C1 segment of cervical spinal cord (tissue), 14 donors: ENCODE results near the gene OR2V2.
"Not testable (repeated sequence)": the region's sequence is repeated elsewhere in the genome, so short reads cannot be mapped to it uniquely, and the experiment has no call there.

Experiments
- DNase-seq, 14 donors: peaks; one replicate each; lab custom pipeline; 2025; lab: John Stamatoyannopoulos, UW

Gene OR2V2

GRCh38 chr5:181169459-181170236, 22.3 kb downstream of the OR2V2 start:
- peak in 1 of 14 donors; percentile 4 for DNase-seq

GRCh38 chr5:181170237-181170825, 22.9 kb downstream of the OR2V2 start:
- no peak for DNase-seq

- no peak for DNase-seq
These were observed 23.6 kb downstream of the OR2V2 start for GRCh38 chr5:181170996-181171395.

- DNase-seq: no peak
These were observed 24.4 kb downstream of the OR2V2 start for GRCh38 chr5:181171782-181172181.

GRCh38 chr5:181173027-181173419, 25.6 kb downstream of the OR2V2 start:
- no peak for DNase-seq

- DNase-seq: no peak
These were observed 26.3 kb downstream of the OR2V2 start for GRCh38 chr5:181173420-181174342.

- DNase-seq: no peak
These were observed 29.0 kb downstream of the OR2V2 start for GRCh38 chr5:181176254-181176952.

GRCh38 chr5:181177559-181177958, 30.2 kb downstream of the OR2V2 start:
- DNase-seq: not testable (repeated sequence)

- no peak for DNase-seq
These were observed 34.5 kb downstream of the OR2V2 start for GRCh38 chr5:181181650-181182565.

- DNase-seq: no peak
These were observed 35.3 kb downstream of the OR2V2 start for GRCh38 chr5:181182651-181183050.

GRCh38 chr5:181184845-181185216, 37.4 kb downstream of the OR2V2 start:
- DNase-seq: no peak

GRCh38 chr5:181185560-181185959, 38.2 kb downstream of the OR2V2 start:
- no peak for DNase-seq

- no peak for DNase-seq
These were observed 38.6 kb downstream of the OR2V2 start for GRCh38 chr5:181186022-181186421.

GRCh38 chr5:181186986-181187499, 39.7 kb downstream of the OR2V2 start:
- no peak for DNase-seq

- DNase-seq: no peak
These were observed 40.3 kb downstream of the OR2V2 start for GRCh38 chr5:181187500-181188213.

- DNase-seq: no peak
These were observed 41.4 kb downstream of the OR2V2 start for GRCh38 chr5:181188700-181189362.

- no peak for DNase-seq
These were observed 42.1 kb downstream of the OR2V2 start for GRCh38 chr5:181189363-181189961.

- DNase-seq: no peak
These were observed 42.8 kb downstream of the OR2V2 start for GRCh38 chr5:181189962-181190710.
